PC-3 (cell line): ENCODE data around the gene IP6K3.

Source experiments
- CTCF ChIP-seq: fragments of 300-600 bp; sonication (generic); conservative IDR thresholded peaks from 2 replicates; pipeline ENCODE4 v1.5.1; 2017; ENCODE audit warnings: antibody characterized with exemption, low read depth, mild to moderate bottlenecking, low read length
- EZH2 ChIP-seq: fragments of 300-600 bp; sonication (generic); IDR thresholded peaks from one replicate; pipeline ENCODE4 v1.6.1; 2017; ENCODE audit warnings: antibody characterized with exemption, mild to moderate bottlenecking, low read length; ENCODE audit not compliant: unreplicated experiment
- EZH2phosphoT487 ChIP-seq: fragments of 300-600 bp; sonication (generic); IDR thresholded peaks from 2 replicates; pipeline ENCODE4 v1.6.1; 2018; ENCODE audit warnings: mild to moderate bottlenecking, antibody characterized with exemption, low read length, borderline replicate concordance

- TF ChIP-seq CTCF (no peak), EZH2 (no peak), EZH2phosphoT487 (no peak)
Measured at GRCh38 chr6:33749401-33749800, 2.7 kb upstream of the IP6K3 start.
